ENCODE results near the gene SHROOM3. TPM values are rescaled to one million over a fixed set of nuclear protein-coding genes. Genes with fewer than 3 reads are reported as not detected.

Gene SHROOM3
- polyA plus RNA-seq, 12 donors: 16.1 to 44.9 (median 21.8) TPM; not detected in 1

DNA sequence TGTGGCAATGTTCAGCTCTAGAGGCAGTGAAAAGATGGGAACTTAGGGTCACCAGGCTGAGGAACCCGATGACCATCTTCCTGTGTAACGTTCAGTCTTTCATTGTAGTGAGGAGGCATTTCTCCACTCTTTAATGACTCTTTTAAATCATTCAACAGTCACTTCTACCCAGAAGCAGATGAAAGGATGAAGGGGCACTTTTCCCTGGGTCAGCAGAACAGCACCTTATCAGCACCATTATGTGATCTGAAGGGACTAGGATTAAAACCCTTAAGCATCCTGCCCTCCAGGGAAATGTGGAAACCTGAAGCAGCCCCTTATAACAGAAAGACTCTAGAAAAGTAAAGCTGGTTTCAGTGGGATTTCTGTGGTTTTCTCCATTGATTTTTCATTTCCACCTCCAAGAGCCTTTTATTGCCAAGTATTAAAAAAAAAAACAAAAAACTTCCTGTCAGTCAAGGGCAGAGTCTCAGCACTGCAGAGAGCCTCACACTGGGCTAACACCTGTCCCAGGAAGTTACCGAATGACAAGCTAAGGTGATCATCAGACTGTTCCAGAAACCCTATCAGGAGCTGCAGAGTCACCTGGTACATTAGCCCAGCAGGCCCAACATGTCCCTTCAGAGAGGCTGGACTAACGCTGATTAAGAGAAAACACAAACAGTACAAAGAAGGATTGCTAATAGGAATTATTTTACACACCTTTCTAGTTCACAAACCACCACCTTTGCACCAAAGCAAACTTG is 185.9 kb downstream of the SHROOM3 start:
- no peak for DNase-seq

DNA sequence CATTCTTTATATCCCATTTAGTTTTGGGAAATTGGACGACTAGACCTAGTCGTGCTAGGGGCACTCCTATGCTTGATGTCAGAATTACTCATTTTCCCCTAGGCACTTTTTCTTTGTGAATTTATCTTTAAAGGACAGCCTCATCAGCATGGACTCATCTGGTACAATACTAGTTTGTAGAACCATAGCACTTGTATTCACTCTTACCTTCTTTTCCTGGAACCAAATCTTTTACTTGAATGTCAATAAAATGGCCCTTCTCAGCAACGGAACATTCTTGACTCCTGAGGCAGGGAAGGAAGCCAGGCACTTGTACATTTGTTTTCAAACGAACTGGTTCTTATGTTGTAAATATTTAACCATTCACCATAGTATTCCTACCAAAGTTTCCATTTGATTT is 187.1 kb downstream of the SHROOM3 start:
- DNase-seq: no peak

DNA sequence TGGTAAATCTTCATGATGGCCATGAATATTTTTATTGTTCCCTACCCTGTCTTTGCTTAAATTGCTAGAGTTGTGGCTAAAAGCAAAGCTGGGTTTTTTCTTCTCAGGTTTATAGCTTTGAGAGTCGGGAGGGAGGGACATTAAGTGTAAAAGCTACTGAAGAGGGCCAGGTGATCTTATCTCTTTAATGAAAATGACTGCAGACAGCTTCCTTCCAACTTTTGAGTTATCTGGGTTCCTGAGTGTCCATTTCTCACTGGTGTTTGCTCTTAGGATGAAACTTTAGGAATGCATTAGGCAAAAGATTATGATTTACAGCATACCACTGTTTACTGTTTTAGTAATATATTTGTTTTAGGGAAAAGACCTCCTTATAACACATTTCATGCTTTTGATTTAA is 187.7 kb downstream of the SHROOM3 start:
- no peak for DNase-seq

DNA sequence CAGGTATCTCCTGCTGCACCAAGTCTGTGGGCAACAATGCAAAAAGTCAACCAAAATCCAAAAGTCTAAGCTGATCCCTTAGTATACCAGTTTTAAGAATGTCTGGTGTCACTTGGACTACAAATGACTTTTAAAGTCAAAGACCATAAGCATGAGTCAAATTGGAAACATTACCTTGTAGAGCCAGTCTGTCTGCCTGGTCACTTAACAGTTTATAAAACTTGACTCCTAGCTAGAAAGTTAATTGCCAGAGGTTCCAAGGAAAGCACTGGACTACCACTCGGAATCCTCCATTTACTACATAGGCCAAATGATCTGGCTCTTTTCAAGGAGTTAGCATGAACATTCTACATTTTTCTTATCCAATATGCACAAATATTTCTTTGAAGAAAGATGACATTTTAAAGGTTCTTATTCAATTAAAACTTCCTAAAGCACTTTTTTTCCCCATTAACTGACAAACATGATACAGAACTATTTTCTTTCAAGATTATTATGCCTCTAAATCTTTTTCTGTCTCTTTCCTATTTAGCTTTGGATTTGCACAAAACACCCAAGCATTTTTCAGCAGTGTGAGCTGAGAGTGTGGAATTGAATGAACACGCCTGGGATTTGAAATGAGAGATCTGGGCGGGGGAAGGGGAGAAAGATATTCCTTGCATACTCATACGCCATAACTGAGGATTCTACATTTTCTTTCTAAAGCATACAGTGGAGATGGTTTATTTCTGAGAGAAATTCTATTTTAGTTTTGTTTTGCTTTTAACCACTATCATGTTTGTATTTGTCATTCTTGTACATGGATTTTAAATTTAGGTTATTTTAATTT is 188.4 kb downstream of the SHROOM3 start:
- no peak for DNase-seq

DNA sequence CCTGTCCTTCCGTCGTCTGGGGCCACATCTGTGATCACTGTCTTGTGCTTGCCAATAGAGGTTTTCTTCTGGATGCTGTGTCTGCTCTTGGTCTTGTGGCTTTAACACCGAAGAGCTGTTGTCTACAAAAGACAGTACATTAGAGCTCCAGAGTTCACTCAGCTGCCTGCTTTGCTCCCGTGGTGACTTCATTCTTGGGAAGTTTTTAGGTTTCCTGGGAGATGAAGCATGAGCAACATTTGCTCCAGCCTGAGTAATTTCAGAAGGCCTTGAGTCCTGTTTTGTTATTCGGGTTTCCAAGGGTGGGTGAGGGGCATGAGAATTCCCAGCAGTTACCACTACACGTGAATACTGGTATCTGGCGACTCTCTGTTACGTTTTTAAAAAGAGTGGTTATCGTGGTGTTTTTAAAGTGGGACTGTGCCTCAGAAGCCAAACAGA is 189.2 kb downstream of the SHROOM3 start:
- DNase-seq: peak; percentile 89

DNA sequence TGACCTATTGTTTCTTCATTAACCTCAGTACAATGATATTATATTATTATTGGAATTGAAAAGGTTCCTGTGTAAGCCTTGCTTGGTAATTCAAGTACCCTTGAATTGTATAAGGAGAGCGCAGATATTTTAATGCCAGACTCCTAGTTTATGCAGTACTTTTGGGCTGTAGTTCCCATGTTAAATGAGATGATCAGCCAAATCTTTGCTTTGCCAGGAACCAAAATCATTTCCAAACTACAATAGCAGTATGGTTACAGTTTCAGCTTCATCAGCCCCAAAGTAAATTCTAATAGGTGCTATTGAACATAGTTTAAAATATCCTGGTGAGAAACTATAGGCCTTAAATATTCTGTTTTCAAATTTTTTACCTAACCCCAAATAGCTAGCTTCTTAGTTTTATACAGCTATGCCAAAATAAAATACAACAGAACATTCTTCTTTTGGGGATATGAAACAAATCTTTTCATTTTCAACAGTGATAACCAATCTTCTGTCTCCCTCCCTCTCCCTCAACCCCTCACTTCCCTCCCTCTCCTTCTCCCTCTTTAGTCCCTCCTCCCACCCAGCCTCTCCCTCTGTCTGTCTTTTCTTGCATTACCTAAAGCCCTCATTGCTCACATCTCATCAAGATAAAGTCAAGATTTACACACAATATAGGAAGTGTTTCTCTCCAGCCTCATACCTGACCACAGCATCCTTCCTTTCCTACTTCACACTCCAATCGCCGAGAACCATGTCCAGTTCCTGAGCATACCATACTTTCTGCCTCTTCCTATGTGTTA is 190.1 kb downstream of the SHROOM3 start:
- no peak for DNase-seq

DNA sequence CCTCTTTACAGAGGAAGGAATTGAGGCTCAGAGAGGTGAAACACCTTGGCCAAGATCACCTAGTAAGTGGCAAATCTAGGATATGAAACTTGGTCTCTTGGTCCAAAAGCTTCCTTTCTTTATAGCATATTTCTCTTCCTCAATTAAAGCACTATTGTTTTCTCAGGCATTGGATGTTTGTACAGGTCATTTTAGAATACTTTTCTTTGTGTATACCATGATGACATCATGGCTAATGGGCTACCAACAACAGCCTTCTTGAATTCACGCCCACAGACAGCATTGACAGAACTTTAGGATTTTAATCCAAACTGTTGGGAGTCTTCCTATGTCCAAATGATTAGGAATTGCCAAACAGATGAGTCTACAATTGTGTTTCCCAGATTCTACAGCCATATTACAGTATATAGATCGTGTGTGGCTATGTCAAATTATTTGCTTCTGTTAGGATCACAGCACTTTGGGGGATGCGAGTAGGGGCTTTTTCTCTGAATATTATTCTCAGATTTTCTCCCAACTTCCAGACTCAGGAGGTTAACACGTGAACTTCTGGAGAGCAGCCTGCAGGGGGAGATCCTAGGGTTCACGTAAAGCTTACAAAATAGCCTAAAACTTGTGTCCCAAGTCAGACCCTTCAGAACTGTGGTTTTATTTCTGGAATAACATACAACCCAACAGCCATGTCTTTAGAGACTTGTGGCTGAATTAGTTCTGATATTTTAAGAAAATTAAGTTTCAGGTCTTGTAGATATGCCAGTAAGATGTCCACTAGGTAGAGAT is 191.8 kb downstream of the SHROOM3 start:
- no peak for DNase-seq

DNA sequence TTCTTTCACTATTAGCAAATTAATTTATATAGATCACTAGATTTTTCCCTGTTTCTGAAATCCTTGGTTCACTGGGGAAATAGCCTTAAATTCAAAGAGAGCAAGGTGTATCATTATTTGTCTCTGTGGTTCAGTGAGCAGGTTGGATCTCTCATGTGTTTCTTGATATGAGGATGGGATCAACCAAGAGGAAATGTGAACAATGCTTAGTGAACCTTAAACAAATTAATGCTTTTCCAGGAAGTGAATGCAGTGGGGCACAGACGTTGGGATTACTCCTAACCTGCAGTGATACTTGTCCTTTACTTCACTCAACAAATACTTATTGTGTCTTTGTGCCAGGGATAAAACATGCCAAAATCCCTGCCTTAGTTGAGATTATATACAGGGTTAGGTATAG is 193.2 kb downstream of the SHROOM3 start:
- no peak for DNase-seq

DNA sequence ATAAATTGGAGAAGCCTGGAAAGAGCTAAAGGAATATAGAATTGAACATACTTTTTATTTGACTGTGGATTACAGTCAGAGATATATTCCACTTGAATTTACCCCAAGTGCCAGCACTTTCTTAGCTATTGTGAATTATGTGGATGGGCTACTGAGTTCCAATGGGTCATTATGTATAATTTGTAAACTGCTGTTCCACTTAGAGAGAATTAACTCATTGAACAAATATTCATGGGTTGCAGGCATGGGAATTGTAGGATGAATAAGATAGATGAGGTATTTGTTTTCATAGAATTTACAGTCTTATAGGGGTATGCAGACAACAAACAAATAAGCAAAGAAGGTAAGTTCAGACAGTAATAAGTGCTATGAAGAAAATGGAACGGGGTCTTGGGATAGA is 195.7 kb downstream of the SHROOM3 start:
- no peak for DNase-seq

DNA sequence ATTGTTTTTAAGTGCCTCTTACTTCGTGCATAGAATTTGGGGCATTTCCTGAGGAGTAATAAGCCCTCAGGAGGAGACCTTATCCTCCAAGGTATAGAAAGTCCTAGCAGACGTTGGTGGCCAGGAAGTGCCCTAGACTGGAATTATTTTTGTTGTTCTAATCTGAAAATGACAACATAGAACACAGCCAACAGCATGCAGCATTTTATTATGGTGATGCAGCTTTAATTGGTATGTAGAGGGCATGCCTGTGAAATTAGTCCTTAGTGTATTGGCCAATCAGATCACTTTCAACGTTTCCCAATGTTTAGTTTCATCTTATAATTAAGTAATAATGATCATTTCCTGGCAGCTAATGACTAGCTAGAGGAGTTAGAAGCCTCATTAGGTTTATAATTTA is 199.2 kb downstream of the SHROOM3 start:
- DNase-seq: no peak

DNA sequence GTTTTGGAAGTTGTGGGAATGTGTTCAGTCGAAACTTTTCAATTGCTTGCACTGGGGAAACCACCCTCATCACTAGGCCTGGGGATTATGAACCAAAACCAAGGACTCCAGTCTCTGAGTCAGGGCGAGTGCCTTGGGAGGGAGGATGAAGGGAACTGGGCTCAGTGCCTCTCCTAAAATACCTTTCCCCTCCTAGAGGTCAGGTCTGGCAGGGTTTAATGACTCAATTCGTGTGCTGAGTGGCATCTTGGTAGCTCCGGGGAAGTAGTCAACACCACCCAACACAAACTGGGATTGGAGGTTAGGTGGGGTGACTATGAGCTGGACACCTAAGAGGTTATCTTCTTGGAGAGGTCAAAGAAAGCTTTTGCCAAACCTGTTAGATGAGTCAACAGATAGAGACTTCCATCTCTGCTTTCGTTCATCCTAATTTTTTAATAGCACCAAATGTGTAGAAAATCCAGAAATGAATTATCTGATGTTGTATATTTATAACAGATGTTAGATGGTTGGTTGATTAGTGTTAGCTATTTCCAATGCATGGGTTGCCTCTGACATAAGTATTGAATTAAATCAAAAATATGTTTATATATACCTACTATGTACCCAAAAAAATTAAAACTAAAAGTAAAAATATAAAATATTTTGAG is 202.8 kb downstream of the SHROOM3 start:
- no peak for DNase-seq

DNA sequence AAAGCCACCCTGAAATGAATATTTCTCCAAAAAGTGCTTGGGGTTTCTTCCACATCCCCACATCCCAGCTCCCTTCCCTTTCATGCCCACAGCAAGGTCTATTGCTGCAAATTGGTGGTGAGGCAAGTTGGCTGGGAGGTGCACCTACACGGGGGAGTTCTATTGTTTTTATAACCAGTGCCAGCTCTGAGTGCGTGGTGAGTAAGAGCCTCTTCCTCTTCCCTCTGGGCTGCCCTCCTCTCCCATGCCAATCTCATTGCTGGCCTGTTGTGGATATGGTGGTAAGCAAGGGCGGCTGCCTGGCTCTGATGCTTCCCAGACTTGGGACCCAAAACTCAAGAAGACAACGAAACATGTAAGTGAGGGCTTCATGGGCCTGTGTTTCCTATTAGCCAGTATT is 204.3 kb downstream of the SHROOM3 start:
- no peak for DNase-seq

DNA sequence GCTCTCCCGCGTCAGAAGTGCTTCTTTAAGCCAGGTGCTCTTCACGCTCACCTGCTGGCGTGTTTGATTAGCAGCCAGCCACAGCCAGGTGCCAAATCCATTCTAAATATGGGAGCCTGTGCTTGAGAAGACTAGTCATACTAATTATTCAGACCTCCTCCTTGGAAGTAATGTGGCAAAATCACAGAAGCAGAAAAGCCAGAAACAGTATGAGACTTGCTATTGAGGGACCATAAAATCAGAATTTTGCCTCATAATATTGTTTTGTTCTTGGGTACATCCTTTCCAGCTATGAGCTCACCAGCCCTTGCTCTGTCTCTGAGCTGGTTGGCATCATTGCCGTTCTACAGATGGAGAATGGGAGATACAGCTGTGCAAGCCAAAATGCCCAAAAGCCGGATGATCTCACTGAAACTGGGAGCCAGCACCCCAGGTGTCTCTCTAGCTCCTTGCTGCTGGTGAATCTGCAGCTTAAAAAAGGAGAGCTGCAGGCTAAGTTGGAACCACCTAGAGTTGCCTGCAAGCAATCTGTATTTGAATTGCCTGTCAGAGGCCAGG is 205.4 kb downstream of the SHROOM3 start:
- no peak for DNase-seq

DNA sequence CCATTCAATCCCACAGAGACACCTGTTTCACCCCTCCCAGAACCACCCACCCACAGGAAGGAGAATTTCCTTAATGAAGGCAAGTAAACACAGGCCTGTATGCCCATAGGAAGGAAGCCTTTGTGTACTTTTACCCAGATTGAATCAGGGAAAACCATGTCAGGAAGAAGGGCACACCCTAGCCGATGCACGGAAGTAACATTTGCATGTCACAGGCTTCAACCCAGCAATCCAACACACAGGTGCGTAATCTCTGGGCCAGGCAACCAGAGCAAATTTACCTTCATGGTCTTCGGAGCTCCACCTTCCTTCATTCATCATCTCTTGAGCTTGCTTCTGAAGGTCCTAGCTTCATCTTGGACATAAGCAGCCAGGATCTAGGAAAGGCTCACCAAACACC is 206.3 kb downstream of the SHROOM3 start:
- DNase-seq: no peak

DNA sequence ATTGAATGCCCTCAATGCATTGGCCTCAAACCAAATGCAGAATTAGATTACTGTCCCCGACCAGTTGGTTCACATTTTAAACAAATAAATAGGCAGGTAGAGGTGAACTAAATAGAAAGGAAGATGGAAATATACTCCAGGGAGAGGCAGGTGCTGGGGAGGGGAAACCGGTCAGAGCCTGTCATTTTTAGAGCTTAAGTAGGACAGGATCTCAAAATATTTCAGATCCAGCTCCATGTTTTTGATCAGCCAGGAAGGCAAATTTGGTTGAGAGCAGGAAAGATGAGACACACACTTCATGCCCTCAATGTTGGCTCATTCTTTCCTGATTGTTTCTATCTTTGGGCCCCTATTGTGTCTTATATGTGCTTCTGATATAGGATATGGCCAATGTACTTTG is 206.7 kb downstream of the SHROOM3 start:
- no peak for DNase-seq

DNA sequence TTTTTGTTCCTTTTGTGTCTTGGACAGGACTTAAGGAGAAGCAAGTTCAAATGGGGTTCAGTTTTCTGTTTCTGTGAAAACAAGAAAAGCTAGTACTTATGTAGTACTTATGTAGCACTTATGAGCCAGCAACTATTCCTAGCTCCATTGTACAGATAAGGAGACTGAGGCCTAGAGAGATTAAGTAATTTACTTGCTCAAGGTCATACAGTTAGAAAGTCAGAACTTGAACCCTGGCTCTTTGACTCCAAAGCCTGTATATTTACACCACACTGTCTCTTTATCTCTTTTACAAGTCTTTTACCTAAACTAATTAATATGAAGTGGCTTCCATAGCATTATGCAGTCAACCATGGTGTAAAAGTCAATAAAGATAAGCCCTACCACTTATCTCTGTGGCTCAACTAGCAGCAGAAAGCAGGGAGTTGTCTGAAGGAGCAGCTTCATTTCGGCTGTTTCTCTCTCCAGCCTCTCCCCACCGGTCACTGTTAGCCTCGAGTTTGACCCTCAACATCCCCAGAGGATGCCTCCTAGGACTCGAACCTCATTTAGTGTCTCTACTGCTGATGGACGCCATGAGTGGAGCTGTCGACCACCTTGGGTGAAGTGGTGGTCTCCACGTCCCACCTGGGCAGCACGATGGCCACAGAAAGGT is 209.9 kb downstream of the SHROOM3 start:
- DNase-seq: no peak

DNA sequence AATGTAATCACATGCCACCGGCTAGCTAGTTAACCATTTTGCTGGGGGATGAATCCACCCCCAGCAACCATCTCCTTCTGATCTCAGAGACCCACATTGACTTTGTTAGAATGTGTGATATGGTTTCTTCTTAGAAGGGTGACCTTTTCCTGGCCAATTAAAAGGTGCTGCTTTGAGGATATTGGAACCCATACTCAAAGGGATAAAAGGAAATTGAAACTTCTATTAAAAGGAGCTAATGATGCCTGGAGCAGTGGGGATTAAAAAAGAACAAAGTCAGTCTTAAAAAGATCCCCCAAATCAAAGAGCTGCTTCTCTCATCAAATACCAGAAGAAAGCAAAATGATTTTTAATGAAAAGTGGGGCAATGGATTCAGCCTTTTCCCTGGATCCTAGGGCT is 214.1 kb downstream of the SHROOM3 start:
- no peak for DNase-seq

DNA sequence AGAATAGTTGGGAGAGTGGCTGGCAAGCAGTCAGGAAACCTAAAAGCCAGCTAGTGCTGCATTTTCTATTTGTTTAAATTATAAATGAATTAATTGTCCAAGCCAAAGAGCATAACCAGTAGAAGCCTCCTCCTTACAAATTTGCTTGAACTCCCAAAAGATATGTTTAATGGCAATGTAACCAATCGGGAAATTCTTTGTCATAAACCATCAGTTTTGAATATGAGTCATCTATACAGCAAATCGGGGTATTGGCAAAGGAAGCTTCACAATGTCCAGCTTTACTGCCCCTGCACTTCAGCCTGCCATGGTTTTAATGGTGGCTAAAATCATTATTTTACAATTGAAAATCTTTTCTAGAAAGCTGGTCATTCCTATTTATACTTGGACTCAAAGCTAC is 216.6 kb downstream of the SHROOM3 start:
- no peak for DNase-seq

DNA sequence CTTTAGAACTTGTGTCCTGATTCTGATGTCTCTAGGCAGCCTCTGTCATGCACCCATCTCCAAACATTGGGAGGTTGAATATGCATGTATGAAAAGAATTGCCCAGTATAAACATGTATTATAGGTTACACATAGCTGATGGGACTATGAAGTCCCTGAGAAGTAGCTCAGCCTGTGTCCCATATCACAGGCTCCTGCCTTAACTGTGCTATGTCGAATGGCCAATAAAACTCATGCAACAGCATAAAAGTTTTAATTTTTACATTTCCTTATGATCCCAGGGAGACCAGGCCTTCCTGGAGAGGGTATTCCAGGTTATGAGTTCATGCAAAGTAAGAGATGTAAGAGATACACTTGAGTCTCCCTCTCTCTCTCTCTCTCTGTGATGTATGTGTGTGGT is 217.4 kb downstream of the SHROOM3 start:
- no peak for DNase-seq

DNA sequence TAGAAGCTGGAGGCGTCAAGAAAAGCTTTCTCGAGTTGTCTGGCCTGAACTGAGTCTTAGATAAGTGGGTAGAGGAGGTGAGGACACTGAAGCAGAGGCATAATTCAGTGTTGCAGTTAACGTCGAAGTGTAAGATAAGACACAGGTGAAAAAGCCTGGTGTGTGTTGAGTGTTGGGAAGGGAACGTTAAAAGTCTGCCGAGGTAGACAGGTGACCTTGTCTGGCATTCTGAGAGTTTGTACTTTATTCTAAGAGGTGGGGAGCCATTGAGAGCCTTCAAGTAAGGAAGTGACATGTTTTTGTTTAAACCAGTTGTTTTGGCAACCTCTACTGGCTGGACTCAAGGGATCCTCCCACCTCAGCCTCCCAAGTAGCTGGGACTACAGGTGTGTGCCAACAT is 219.1 kb downstream of the SHROOM3 start:
- no peak for DNase-seq
